Measurements from ENCODE around the gene TGFBR3. TPM values are rescaled to one million over a fixed set of nuclear protein-coding genes. Genes with fewer than 3 reads are reported as not detected.
A peak's percentile ranks its signal among the peaks of the same experiment; 100 is the strongest.

Gene TGFBR3
- total RNA-seq, 1 experiment from 2014 or later: 2.4 TPM

DNA sequence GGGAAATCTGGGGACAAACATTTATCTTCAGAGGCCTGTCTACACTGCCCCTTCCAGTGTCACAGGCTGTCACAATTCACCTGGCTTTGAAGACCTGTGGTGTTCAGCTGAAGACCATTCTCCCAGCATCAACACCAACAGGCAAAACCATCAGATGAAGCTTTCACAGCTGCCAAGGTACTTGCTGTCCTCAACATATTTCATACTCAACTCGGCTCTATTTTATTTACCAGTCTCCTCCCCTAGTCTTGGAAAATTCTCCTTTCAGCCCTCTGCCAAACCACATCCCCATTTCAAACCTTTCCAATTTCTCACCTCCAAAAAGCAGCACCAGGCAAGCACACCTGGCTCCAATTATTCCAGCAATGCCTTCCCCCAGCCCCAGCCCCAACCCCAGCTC lies 108.8 kb downstream of the TGFBR3 start:
- Mint-ChIP-seq H3K27me3 (ENCODE audit: low read depth) (peaks cover 2% of the 10 kb centered on the region), H3K27ac (no peak overlapping the region; a peak in 1 of 7 replicates), H3K4me3 (no peak overlapping the region), H3K4me1 (peaks cover 34 to 35% of the 10 kb centered on the region in 2 experiments), H3K9me3 (no peaks in the 10 kb centered on the region), H3K36me3 (ENCODE audit: insufficient read depth in 1 of 3, low read depth in 3 of 3) (no peaks in the 10 kb centered on the region)
- H3K79me1 ChIP-seq (ENCODE audit: insufficient read depth, low read depth, low read length, poor library complexity, severe bottlenecking): no peaks in the 10 kb centered on the region
- H3K18ac ChIP-seq (ENCODE audit: insufficient read length, low read depth, low read length): no peak overlapping the region
- H3K4ac ChIP-seq (ENCODE audit: low read depth, low read length): no peak overlapping the region
- no peak for DNase-seq
- H2BK15ac ChIP-seq (ENCODE audit: low read depth, low read length): no peak overlapping the region
- H2BK20ac ChIP-seq (ENCODE audit: low read depth, low read length, poor library complexity, severe bottlenecking): no peak overlapping the region
- H3K14ac ChIP-seq (ENCODE audit: insufficient read depth, low read length): no peak overlapping the region
- no peak overlapping the region for H4K8ac ChIP-seq (replicated peaks; ENCODE audit: insufficient read length, low read depth, low read length)
- no CpG with 5 or more reads among the region's 1 CpG for WGBS (ENCODE audit: extremely low coverage, insufficient read length, low lambda C conversion rate)
- H3K4me1 ChIP-seq (ENCODE audit: insufficient read depth, low read length): peaks cover 3% of the 10 kb centered on the region; the same call in 1 of the 2 replicates
- H3K56ac ChIP-seq (ENCODE audit: insufficient read length, low read depth, low read length): no peak overlapping the region
- H3K23ac ChIP-seq (ENCODE audit: insufficient read length, low read depth, low read length): no peak overlapping the region
- H2BK12ac ChIP-seq (ENCODE audit: insufficient read length, low read depth, low read length): no peak overlapping the region
- H3K9me3 ChIP-seq (ENCODE audit: control insufficient read depth, low read depth, low read length): no peaks in the 10 kb centered on the region
- no peak overlapping the region for H3K27ac ChIP-seq (ENCODE audit: insufficient read length, low read depth, low read length)
- no peaks in the 10 kb centered on the region for H3K27me3 ChIP-seq (ENCODE audit: insufficient read depth, low read length)
- H2AFZ ChIP-seq (ENCODE audit: low read length): no peak overlapping the region
- no peak overlapping the region for H2BK120ac ChIP-seq (ENCODE audit: low read depth, low read length, poor library complexity, severe bottlenecking)
- TF ChIP-seq, protein P1, sequence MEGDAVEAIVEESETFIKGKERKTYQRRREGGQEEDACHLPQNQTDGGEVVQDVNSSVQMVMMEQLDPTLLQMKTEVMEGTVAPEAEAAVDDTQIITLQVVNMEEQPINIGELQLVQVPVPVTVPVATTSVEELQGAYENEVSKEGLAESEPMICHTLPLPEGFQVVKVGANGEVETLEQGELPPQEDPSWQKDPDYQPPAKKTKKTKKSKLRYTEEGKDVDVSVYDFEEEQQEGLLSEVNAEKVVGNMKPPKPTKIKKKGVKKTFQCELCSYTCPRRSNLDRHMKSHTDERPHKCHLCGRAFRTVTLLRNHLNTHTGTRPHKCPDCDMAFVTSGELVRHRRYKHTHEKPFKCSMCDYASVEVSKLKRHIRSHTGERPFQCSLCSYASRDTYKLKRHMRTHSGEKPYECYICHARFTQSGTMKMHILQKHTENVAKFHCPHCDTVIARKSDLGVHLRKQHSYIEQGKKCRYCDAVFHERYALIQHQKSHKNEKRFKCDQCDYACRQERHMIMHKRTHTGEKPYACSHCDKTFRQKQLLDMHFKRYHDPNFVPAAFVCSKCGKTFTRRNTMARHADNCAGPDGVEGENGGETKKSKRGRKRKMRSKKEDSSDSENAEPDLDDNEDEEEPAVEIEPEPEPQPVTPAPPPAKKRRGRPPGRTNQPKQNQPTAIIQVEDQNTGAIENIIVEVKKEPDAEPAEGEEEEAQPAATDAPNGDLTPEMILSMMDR (conservative IDR thresholded peaks at IDR 0.05): no peak
- H4K20me1 ChIP-seq (ENCODE audit: control insufficient read depth, insufficient read depth, insufficient read length): no peaks in the 10 kb centered on the region
- H4K5ac ChIP-seq (ENCODE audit: insufficient read length, low read depth, low read length): peak overlapping the region; percentile 11
- H3T11ph ChIP-seq (ENCODE audit: low read length): no peak overlapping the region
- H3K4me2 ChIP-seq (ENCODE audit: insufficient read depth, insufficient read length, low read length): no peak overlapping the region
- H3K23me2 ChIP-seq (ENCODE audit: insufficient read length, low read depth, low read length, poor library complexity, severe bottlenecking): no peaks in the 10 kb centered on the region
- H2BK5ac ChIP-seq (ENCODE audit: insufficient read length, low read length): no peak overlapping the region
- H4K91ac ChIP-seq (ENCODE audit: insufficient read length, low read depth, low read length): no peak overlapping the region
- H2AK5ac ChIP-seq (ENCODE audit: insufficient read length, low read length): no peak overlapping the region
- no peaks in the 10 kb centered on the region for H3K79me2 ChIP-seq (ENCODE audit: insufficient read depth, low read length)
- no peak overlapping the region for H3K9ac ChIP-seq (ENCODE audit: extremely low read depth, insufficient read length, low read length)
